SU-DHL-6 (cell line): Measurements from ENCODE around the gene COL23A1.

ENCODE experiments used
- EZH2phosphoT487 ChIP-seq: fragments of 200-600 bp; sonication (generic), shearing (Covaris generic); conservative IDR thresholded peaks from 2 replicates; pipeline ENCODE4 v1.6.1; 2018; ENCODE audit warnings: mild to moderate bottlenecking, antibody characterized with exemption, low read length, moderate library complexity, mixed read lengths
- TF ChIP-seq, protein P1 (sequence below): fragments of 200-600 bp; sonication (generic); IDR thresholded peaks from one replicate; pipeline ENCODE4 v1.5.1; 2017; ENCODE audit warnings: antibody characterized with exemption, mild to moderate bottlenecking, low read length, moderate library complexity; ENCODE audit not compliant: insufficient read depth, poor library complexity, severe bottlenecking

DNA sequence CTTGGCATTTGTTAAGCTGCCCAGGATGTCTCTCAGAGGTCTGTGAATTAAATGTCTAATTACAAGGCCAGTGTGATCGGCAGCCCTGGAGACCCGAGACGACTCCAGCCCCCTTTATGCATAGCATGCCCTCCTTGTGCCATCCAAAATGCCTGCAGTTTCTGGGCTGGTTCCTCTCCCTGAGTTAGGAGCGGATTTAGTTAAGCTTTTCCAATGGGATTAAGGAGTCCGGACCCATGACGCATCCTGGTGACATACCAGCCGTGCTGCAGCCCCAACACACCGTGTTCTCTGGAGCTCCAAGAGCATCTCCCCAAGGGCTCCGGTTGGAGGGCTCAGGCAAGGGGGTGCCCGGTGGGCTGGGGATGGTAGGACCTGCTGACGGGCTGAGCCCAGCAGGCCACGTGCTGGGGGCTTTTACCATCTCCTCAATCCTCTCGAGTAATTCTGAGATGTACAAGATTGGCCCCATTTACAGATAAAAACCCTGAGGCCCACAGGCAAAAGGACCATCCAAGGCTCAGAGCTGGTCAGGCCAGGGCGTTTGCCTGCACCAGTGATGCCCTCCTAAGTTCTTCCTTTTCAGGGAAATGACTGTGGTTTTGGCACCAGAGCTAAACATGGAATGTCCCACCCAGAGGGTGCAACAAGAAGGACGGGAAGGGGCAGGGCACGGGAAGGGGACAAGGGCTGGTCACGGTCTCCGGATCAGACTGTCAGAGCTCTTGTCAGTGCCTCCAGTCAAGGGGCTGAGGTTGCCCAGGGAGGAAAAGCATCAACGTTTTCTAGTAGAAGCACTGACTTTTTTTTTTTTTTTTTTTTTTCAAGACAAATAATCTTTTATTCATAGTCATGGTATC is 275.0 kb downstream of the COL23A1 start:
- TF ChIP-seq, protein P1, sequence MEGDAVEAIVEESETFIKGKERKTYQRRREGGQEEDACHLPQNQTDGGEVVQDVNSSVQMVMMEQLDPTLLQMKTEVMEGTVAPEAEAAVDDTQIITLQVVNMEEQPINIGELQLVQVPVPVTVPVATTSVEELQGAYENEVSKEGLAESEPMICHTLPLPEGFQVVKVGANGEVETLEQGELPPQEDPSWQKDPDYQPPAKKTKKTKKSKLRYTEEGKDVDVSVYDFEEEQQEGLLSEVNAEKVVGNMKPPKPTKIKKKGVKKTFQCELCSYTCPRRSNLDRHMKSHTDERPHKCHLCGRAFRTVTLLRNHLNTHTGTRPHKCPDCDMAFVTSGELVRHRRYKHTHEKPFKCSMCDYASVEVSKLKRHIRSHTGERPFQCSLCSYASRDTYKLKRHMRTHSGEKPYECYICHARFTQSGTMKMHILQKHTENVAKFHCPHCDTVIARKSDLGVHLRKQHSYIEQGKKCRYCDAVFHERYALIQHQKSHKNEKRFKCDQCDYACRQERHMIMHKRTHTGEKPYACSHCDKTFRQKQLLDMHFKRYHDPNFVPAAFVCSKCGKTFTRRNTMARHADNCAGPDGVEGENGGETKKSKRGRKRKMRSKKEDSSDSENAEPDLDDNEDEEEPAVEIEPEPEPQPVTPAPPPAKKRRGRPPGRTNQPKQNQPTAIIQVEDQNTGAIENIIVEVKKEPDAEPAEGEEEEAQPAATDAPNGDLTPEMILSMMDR, result no peak
- no peak for TF ChIP-seq EZH2phosphoT487
